ENCODE measurements around the gene PDGFRB. TPM values are rescaled to one million over a fixed set of nuclear protein-coding genes. Genes with fewer than 3 reads are reported as not detected.

The PDGFRB gene
- total RNA-seq, 1 experiment from 2014 or later = not detected

DNA sequence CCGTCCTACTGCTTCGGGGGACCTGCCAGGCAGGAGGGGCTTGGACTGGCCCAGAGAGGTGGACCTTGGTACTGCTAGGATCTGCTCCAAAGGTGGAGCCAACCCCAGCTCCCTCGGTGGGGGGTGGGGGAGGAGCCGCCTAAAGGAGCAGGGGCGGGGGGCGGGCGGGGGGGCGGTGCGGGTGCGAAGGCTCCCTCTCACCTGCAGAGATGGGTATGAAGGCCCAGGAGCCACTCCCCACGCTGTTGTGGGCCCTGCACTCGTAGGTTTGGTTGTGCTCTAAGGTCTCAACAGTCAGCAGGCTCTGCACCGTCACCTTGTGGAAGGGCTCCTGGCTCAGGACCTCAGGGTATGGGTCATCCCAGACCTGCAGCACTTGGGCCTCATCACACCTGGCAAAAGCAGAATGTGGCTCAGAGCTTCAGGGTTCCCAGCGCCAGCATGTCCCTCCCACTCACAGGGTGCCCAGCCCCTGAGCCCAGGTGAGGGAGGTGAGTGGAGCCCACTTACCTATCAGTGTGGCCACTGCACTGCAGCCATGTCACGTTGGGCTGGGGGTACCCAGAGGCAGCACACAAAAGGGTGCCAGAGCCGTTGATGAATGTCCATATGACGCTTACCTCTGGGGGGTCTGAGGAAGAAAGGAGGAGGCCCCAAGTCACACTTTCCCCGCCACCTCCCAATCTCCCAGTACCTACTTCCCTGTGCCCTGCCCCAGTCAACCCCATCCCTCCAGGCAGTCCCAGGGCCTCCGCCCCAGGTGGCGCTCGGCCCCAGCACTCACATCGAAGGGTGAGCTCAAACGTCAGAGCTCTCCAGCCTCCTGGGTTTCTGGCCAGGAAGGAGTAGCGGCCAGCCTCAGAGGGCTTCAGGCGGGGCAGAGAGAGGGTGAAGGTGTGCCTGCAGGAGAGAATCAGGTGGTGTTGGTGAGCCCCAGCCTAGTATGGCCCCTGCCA is 85.7 kb downstream of the PDGFRB start:
- Histone ChIP-seq H3K4me1 (ENCODE audit: low read length) (peaks cover 28% of the 10 kb centered on the region), H2AFZ (ENCODE audit: low read length) (no peak overlapping the region), H3K4me2 (ENCODE audit: low read depth, low read length, poor library complexity, severe bottlenecking) (no peak overlapping the region), H3K79me2 (ENCODE audit: low read length) (no peaks in the 10 kb centered on the region), H3K4me3 (ENCODE audit: low read length) (no peak overlapping the region), H4K20me1 (ENCODE audit: insufficient read depth, low read depth, low read length) (no peaks in the 10 kb centered on the region), H3K27ac (ENCODE audit: low read length) (no peak overlapping the region), H3K9me3 (ENCODE audit: low read length) (no peaks in the 10 kb centered on the region), H3K36me3 (ENCODE audit: insufficient read depth, low read length) (no peaks in the 10 kb centered on the region), H3K9ac (ENCODE audit: low read length) (no peak overlapping the region), H3K27me3 (ENCODE audit: low read length) (no peaks in the 10 kb centered on the region), H3K9me2 (replicated peaks; ENCODE audit: insufficient read depth, low read length) (no peaks in the 10 kb centered on the region)
- DNase-seq = no peak

DNA sequence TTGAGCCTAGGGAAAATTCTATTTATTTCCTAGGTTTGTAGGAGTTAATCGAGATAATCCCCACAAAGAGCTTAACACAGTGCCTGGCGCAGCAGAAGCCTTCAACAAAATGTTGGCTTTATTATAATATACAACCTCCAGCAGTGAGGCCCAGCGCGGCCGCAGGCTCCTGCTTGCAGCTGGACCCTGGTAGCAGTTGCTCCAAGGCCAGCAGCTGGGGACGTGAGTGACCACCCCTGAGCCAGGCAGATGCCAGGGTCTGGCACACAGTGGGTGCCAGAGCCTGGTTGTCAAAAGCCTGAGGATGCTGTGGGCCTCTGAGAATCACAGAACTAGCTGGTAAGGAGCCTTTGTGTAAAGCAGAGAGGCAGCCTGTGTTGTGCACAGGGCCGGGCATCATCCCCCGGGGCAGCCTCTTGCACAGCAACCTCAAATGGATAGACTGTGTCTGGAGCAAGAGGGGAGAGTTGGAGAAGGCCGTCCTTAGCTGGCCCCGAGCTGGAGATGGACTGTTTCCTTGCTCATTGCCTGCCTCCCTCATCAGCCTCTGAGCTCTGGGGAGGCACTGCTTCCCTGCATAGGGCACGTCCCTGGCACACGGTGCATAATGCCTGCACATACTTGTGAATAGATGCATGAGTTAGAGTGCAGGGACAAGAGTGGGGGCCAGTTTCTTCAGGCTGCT is 86.5 kb downstream of the PDGFRB start:
- H3K9me3 ChIP-seq (ENCODE audit: low read length) = no peaks in the 10 kb centered on the region
- H4K20me1 ChIP-seq (ENCODE audit: insufficient read depth, low read depth, low read length) = no peaks in the 10 kb centered on the region
- peaks cover 28% of the 10 kb centered on the region for H3K4me1 ChIP-seq (ENCODE audit: low read length)
- no peak overlapping the region for H3K27ac ChIP-seq (ENCODE audit: low read length)
- no peak overlapping the region for H2AFZ ChIP-seq (ENCODE audit: low read length)
- no peak overlapping the region for H3K9ac ChIP-seq (ENCODE audit: low read length)
- H3K79me2 ChIP-seq (ENCODE audit: low read length) = no peaks in the 10 kb centered on the region
- no peak overlapping the region for H3K4me2 ChIP-seq (ENCODE audit: low read depth, low read length, poor library complexity, severe bottlenecking)
- no peaks in the 10 kb centered on the region for H3K36me3 ChIP-seq (ENCODE audit: insufficient read depth, low read length)
- no peaks in the 10 kb centered on the region for H3K27me3 ChIP-seq (ENCODE audit: low read length)
- H3K4me3 ChIP-seq (ENCODE audit: low read length) = no peak overlapping the region
- no peak for DNase-seq
- H3K9me2 ChIP-seq (replicated peaks; ENCODE audit: insufficient read depth, low read length) = no peaks in the 10 kb centered on the region

DNA sequence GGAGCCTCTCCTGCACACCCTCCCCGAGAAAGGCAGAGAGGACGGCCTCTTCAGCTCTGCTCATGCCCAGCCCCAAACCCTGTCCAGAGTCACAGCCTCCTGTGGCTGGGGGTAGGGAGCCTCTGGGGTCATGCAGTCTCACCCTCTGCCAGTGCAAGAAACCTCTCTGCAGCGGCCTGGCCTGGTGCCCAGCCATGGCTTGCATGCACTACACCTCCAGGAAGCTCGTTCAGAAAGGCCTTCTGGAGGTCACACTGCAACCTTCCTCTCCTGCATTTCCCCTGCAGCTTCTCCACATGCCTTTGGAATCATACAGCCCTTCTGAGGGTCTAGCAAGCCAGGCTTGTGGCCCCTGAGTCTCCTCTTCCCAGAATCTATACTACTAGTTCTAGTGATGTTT is 87.2 kb downstream of the PDGFRB start:
- H2AFZ ChIP-seq (ENCODE audit: low read length) = no peak overlapping the region
- H3K27ac ChIP-seq (ENCODE audit: low read length) = no peak overlapping the region
- H3K9me3 ChIP-seq (ENCODE audit: low read length) = no peaks in the 10 kb centered on the region
- DNase-seq = no peak
- H3K79me2 ChIP-seq (ENCODE audit: low read length) = no peaks in the 10 kb centered on the region
- no peak overlapping the region for H3K4me2 ChIP-seq (ENCODE audit: low read depth, low read length, poor library complexity, severe bottlenecking)
- no peaks in the 10 kb centered on the region for H3K9me2 ChIP-seq (replicated peaks; ENCODE audit: insufficient read depth, low read length)
- H3K4me3 ChIP-seq (ENCODE audit: low read length) = no peak overlapping the region
- peaks cover 28% of the 10 kb centered on the region for H3K4me1 ChIP-seq (ENCODE audit: low read length)
- no peaks in the 10 kb centered on the region for H3K36me3 ChIP-seq (ENCODE audit: insufficient read depth, low read length)
- no peaks in the 10 kb centered on the region for H3K27me3 ChIP-seq (ENCODE audit: low read length)
- H4K20me1 ChIP-seq (ENCODE audit: insufficient read depth, low read depth, low read length) = no peaks in the 10 kb centered on the region
- no peak overlapping the region for H3K9ac ChIP-seq (ENCODE audit: low read length)

DNA sequence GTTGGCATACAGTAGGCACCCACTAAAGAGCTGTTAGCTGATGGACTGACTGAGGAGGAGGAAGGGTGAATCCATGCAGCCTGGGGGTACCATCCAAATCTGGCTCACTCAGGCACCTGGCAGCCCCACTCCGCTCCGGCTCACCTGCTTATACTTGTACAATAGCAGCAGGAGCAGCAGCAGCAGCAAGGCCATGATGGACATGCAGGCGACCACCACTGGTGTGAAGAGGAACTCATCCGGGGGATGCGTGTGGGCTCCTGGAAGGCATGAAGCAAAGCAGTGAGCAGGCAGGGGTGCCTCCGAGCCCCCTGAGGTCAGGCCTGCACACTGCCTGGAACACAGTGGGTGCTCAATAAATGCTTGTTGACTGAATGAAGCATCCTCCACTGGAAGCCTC is 87.6 kb downstream of the PDGFRB start:
- no peaks in the 10 kb centered on the region for H3K79me2 ChIP-seq (ENCODE audit: low read length)
- peaks cover 28% of the 10 kb centered on the region for H3K4me1 ChIP-seq (ENCODE audit: low read length)
- no peak for DNase-seq
- H3K4me2 ChIP-seq (ENCODE audit: low read depth, low read length, poor library complexity, severe bottlenecking) = no peak overlapping the region
- H3K9ac ChIP-seq (ENCODE audit: low read length) = no peak overlapping the region
- no peak overlapping the region for H2AFZ ChIP-seq (ENCODE audit: low read length)
- H3K4me3 ChIP-seq (ENCODE audit: low read length) = no peak overlapping the region
- no peaks in the 10 kb centered on the region for H3K9me3 ChIP-seq (ENCODE audit: low read length)
- H3K27me3 ChIP-seq (ENCODE audit: low read length) = no peaks in the 10 kb centered on the region
- H3K27ac ChIP-seq (ENCODE audit: low read length) = no peak overlapping the region
- no peaks in the 10 kb centered on the region for H3K9me2 ChIP-seq (replicated peaks; ENCODE audit: insufficient read depth, low read length)
- H3K36me3 ChIP-seq (ENCODE audit: insufficient read depth, low read length) = no peaks in the 10 kb centered on the region
- H4K20me1 ChIP-seq (ENCODE audit: insufficient read depth, low read depth, low read length) = no peaks in the 10 kb centered on the region

DNA sequence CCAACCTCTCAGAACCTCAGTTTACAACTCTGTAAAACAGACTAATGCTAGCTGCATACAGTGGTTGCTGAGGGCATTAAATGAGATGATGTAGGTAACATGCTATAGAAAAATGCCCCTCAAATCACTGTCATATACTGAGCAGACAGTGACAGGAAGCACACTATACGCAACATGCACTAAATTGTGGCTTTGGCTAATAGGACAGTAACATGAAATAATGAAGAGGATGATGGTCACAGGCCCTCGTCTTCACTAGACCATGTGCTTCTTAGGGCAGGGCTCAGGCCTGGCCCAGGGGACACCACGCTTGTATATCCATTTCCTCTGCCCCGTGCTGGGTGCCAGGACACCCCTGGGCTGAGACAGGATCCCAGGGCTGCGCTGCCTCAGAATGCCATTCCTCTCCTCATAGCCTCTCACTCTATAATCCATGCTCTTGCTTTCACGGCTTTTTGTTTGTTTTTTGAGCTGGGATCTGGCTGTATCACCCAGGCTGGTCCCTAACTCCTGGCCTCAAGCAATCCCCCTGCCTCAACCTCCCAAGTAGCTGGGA is 88.2 kb downstream of the PDGFRB start:
- Histone ChIP-seq H3K4me2 (ENCODE audit: low read depth, low read length, poor library complexity, severe bottlenecking) (peak overlapping the region; percentile 31), H4K20me1 (ENCODE audit: insufficient read depth, low read depth, low read length) (no peaks in the 10 kb centered on the region), H3K27me3 (ENCODE audit: low read length) (no peaks in the 10 kb centered on the region), H3K36me3 (ENCODE audit: insufficient read depth, low read length) (no peaks in the 10 kb centered on the region), H3K4me3 (ENCODE audit: low read length) (no peak overlapping the region), H3K9me3 (ENCODE audit: low read length) (no peaks in the 10 kb centered on the region), H3K79me2 (ENCODE audit: low read length) (no peaks in the 10 kb centered on the region), H3K4me1 (ENCODE audit: low read length) (peaks cover 28% of the 10 kb centered on the region), H2AFZ (ENCODE audit: low read length) (no peak overlapping the region), H3K9ac (ENCODE audit: low read length) (no peak overlapping the region), H3K9me2 (replicated peaks; ENCODE audit: insufficient read depth, low read length) (no peaks in the 10 kb centered on the region), H3K27ac (ENCODE audit: low read length) (no peak overlapping the region)
- DNase-seq = no peak

DNA sequence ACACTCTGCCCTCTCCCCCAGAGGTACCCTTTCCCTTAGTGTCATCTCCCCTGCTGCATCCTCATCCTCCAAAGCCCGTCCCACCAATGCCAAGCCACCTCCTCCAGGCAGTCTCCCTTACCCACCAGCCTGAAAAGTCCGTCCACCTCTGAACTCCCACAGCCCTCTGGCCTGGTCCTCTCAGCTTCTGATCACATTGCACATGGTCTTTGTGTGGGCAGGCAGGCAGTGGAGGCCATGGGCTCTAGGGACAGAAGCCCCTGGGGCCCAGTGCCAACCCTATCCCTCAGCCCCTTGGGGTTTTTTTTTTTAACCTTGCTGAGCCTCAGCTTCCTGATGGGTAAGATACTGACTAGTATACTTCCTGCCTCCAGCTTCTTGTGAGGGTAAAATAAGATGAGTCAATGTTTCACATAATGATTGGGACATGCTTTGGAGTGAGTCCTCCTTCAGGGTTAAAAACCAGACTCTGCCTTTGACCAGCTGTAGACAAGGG is 88.7 kb downstream of the PDGFRB start:
- Histone ChIP-seq H3K4me3 (ENCODE audit: low read length) (no peak overlapping the region), H3K9ac (ENCODE audit: low read length) (no peak overlapping the region), H3K4me1 (ENCODE audit: low read length) (peaks cover 28% of the 10 kb centered on the region), H3K4me2 (ENCODE audit: low read depth, low read length, poor library complexity, severe bottlenecking) (peak overlapping the region; percentile 31), H3K9me2 (replicated peaks; ENCODE audit: insufficient read depth, low read length) (no peaks in the 10 kb centered on the region), H3K27me3 (ENCODE audit: low read length) (no peaks in the 10 kb centered on the region), H3K9me3 (ENCODE audit: low read length) (no peaks in the 10 kb centered on the region), H3K27ac (ENCODE audit: low read length) (no peak overlapping the region), H3K79me2 (ENCODE audit: low read length) (no peaks in the 10 kb centered on the region), H2AFZ (ENCODE audit: low read length) (no peak overlapping the region), H4K20me1 (ENCODE audit: insufficient read depth, low read depth, low read length) (no peaks in the 10 kb centered on the region), H3K36me3 (ENCODE audit: insufficient read depth, low read length) (no peaks in the 10 kb centered on the region)
- peak; percentile 61 for DNase-seq

DNA sequence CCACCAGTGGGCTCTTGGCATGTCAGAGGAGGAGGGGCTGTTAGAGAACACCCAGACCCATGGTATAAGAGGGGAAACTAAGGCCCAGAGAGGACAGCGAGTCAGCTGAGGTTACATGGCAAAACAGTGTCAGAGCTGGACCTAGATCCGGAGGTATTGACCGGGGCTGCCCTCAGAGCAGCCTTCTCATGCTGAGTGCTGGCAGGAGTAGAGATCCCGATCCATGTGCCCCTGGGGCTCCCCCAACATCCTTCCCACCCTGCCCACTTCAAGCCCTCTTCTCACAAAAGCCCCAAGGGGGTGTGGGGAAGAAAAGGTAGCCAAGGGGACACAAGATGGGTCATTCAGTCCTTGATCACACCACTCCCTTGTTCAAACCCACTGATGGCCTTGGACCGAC is 89.2 kb downstream of the PDGFRB start:
- no peaks in the 10 kb centered on the region for H4K20me1 ChIP-seq (ENCODE audit: insufficient read depth, low read depth, low read length)
- no peaks in the 10 kb centered on the region for H3K9me3 ChIP-seq (ENCODE audit: low read length)
- no peak for DNase-seq
- H3K9me2 ChIP-seq (replicated peaks; ENCODE audit: insufficient read depth, low read length) = no peaks in the 10 kb centered on the region
- no peak overlapping the region; the same call in 1 of the 2 replicates for H3K4me3 ChIP-seq (ENCODE audit: low read length)
- no peaks in the 10 kb centered on the region for H3K27me3 ChIP-seq (ENCODE audit: low read length)
- H3K27ac ChIP-seq (ENCODE audit: low read length) = no peak overlapping the region
- H3K9ac ChIP-seq (ENCODE audit: low read length) = no peak overlapping the region
- H3K4me2 ChIP-seq (ENCODE audit: low read depth, low read length, poor library complexity, severe bottlenecking) = peak overlapping the region; percentile 32
- no peaks in the 10 kb centered on the region for H3K79me2 ChIP-seq (ENCODE audit: low read length)
- peaks cover 28% of the 10 kb centered on the region for H3K4me1 ChIP-seq (ENCODE audit: low read length)
- no peak overlapping the region for H2AFZ ChIP-seq (ENCODE audit: low read length)
- no peaks in the 10 kb centered on the region for H3K36me3 ChIP-seq (ENCODE audit: insufficient read depth, low read length)

DNA sequence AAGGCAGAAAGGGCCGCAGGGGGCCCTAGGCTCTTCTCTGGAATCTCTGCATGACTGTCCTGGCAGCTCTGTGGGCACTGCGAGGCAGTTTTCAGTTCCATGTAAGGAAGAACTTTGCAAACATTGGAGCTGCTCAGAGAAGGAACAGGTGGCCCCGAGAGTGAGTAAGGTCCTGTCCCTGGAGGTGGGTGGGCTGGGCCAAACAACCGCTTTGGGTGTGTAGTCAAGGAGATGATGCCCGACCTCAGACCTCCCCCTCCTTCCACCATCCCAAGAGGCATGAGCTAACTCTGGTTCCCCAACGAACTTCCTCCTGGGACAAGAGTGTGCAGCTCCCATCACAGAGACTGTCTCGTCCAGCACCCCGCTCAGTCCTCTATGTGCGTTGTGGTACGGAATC is 89.8 kb downstream of the PDGFRB start:
- peak overlapping the region; percentile 32 for H3K4me2 ChIP-seq (ENCODE audit: low read depth, low read length, poor library complexity, severe bottlenecking)
- no peaks in the 10 kb centered on the region for H3K27me3 ChIP-seq (ENCODE audit: low read length)
- H3K9me3 ChIP-seq (ENCODE audit: low read length) = no peaks in the 10 kb centered on the region
- no peaks in the 10 kb centered on the region for H4K20me1 ChIP-seq (ENCODE audit: insufficient read depth, low read depth, low read length)
- H3K4me1 ChIP-seq (ENCODE audit: low read length) = peaks cover 28% of the 10 kb centered on the region
- no peaks in the 10 kb centered on the region for H3K79me2 ChIP-seq (ENCODE audit: low read length)
- no peak overlapping the region for H3K9ac ChIP-seq (ENCODE audit: low read length)
- H3K27ac ChIP-seq (ENCODE audit: low read length) = no peak overlapping the region
- DNase-seq = no peak
- no peak overlapping the region for H2AFZ ChIP-seq (ENCODE audit: low read length)
- no peaks in the 10 kb centered on the region for H3K9me2 ChIP-seq (replicated peaks; ENCODE audit: insufficient read depth, low read length)
- H3K36me3 ChIP-seq (ENCODE audit: insufficient read depth, low read length) = no peaks in the 10 kb centered on the region
- H3K4me3 ChIP-seq (ENCODE audit: low read length) = no peak overlapping the region; the same call in 1 of the 2 replicates
